Liver (tissue), 10 donors: ENCODE results near the gene RABGGTA. TPM values are rescaled to one million over a fixed set of nuclear protein-coding genes. Genes with fewer than 3 reads are reported as not detected.

ENCODE experiments used
- DNase-seq: peaks from one replicate; pipeline ENCODE4 v3.0.0-alpha.2; 2017; ENCODE audit warnings: low spot score
- H3K27ac ChIP-seq, 2 donors: one replicate each; pipeline ENCODE4 v1.7.0; 2013; ENCODE audit warnings: inconsistent platforms in 2 of 2, low read length in 2 of 2, control low read depth in 1 of 2, low read depth in 1 of 2, mild to moderate bottlenecking in 1 of 2
- H3K27me3 ChIP-seq, 4 donors: one replicate each; pipeline versions ENCODE4 v1.6.1 to v1.7.0; 2013; ENCODE audit warnings: low read length in 3 of 4, inconsistent platforms in 1 of 4, mild to moderate bottlenecking in 1 of 4, moderate library complexity in 1 of 4; ENCODE audit not compliant: control insufficient read depth in 4 of 4, insufficient read depth in 4 of 4
- H3K36me3 ChIP-seq, 4 donors: one replicate each; pipeline versions ENCODE4 v1.6.1 to v1.7.0; 2013; ENCODE audit warnings: low read length in 3 of 4, mild to moderate bottlenecking in 3 of 4, low read depth in 1 of 4, moderate library complexity in 1 of 4; ENCODE audit not compliant: control insufficient read depth in 4 of 4, insufficient read depth in 3 of 4
- H3K4me1 ChIP-seq, 4 donors: one replicate each; pipeline versions ENCODE4 v1.6.1 to v1.7.0; 2013; ENCODE audit warnings: low read length in 3 of 4, mild to moderate bottlenecking in 3 of 4, moderate library complexity in 1 of 4; ENCODE audit not compliant: control insufficient read depth in 4 of 4, insufficient read depth in 4 of 4
- H3K4me3 ChIP-seq, 3 donors: one replicate each; pipeline versions ENCODE4 v1.6.1 to v1.7.0; 2013; ENCODE audit warnings: low read length in 3 of 3, control low read depth in 1 of 3, low read depth in 1 of 3, mild to moderate bottlenecking in 1 of 3
- H3K9ac ChIP-seq, 2 donors: one replicate each; pipeline ENCODE4 v1.7.0; 2013; ENCODE audit warnings: low read length in 2 of 2, mild to moderate bottlenecking in 2 of 2, moderate library complexity in 2 of 2, control low read depth in 1 of 2, low read depth in 1 of 2
- H3K9me3 ChIP-seq, 4 donors: one replicate each; pipeline versions ENCODE4 v1.6.1 to v1.7.0; 2013; ENCODE audit warnings: low read length in 3 of 4; ENCODE audit not compliant: control insufficient read depth in 4 of 4
- EGR1 ChIP-seq, 2 donors: IDR thresholded peaks; 2 replicates each; pipeline ENCODE4 v1.6.1; 2016 to 2018; ENCODE audit warnings: antibody characterized with exemption in 2 of 2, low read depth in 2 of 2
- FOXA1 ChIP-seq: IDR thresholded peaks from 2 replicates; pipeline ENCODE4 v1.6.1; 2016; ENCODE audit warnings: antibody characterized with exemption
- GABPA ChIP-seq, 2 donors: IDR thresholded peaks in 1 of 2; conservative IDR thresholded peaks in 1 of 2; 2 replicates each; pipeline ENCODE4 v1.6.1; 2016; ENCODE audit warnings: antibody characterized with exemption in 2 of 2, mild to moderate bottlenecking in 1 of 2, moderate library complexity in 1 of 2
- NR2F2 ChIP-seq: IDR thresholded peaks from 2 replicates; pipeline ENCODE4 v1.6.1; 2016; ENCODE audit warnings: antibody characterized with exemption
- WGBS: extraction: QIAGEN DNeasy Blood & Tissue Kit; methylation state at CpG from one replicate; pipeline ENCODE4 v1.1.7; 2013; 5-methylcytosine and 5-hydroxymethylcytosine counted together
- polyA plus RNA-seq, 2 donors: library from polyadenylated mRNA; stranded (reverse) in 1 of 2; unstranded in 1 of 2; fragments of 200-250 nt in 1 of 2; fragments of >200 nt in 1 of 2; fragmentation: Nextera tagmentation in 1 of 2; extraction: Ambion mirVana in 1 of 2; gene quantifications; one replicate each; pipeline versions ENCODE4 v1.2.1 to v1.2.3, GENCODE V29; 2013 to 2015
- small RNA-seq: library from RNA; depleted of rRNA; stranded (forward); fragments of <200 nt; gene quantifications from one replicate; pipeline ENCODE3, GENCODE V24; 2014
- total RNA-seq, 2 donors: library from RNA; depleted of rRNA; stranded (reverse); fragments of >200 nt; gene quantifications; one replicate each; pipeline ENCODE4 v1.2.3, GENCODE V29; 2014
- donor health status: healthy.
- donor health status: healthy.
- donor health status: healthy.
- donor health status: healthy.
- donor health status: healthy.

Gene RABGGTA
- total and polyA plus RNA-seq, 4 donors = 7.5 to 19.7 (median 13.2) TPM

DNA sequence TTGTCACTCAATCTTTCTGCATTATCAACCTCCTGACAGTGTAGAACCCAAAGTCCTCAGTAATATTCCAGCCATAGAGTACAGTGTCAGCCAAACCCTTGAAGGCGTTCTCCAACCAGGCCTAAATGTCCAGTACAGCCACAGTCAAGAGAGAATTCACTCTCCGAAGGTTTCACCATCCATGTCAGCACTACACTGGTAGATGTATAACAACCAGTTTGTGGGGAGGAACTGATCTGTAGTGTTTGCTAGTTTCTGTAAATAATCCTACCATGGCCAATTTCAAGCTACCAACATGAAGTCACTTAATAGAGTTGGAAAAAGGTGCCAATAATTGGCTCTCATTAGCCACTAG lies 55.1 kb downstream of the RABGGTA start:
- H3K36me3 ChIP-seq = peaks cover 0 to 7% (median under 1%) of the 10 kb centered on the region in 4 donors
- no peak overlapping the region for H3K4me3 ChIP-seq
- peaks cover 0 to 23% (median 8%) of the 10 kb centered on the region in 4 donors for H3K4me1 ChIP-seq
- H3K9ac ChIP-seq = no peak overlapping the region
- H3K27me3 ChIP-seq = no peaks in the 10 kb centered on the region
- no peak overlapping the region for H3K27ac ChIP-seq
- WGBS = 92% methylated on average over 2 of the region's 2 CpGs
- TF ChIP-seq FOXA1 (no peak), EGR1 (IDR thresholded peaks at IDR 0.05; ENCODE audit: low read depth in 2 of 2) (no peak), GABPA (IDR thresholded peaks at IDR 0.05 in 1 of 2, conservative IDR thresholded peaks at IDR 0.05 in 1 of 2) (no peak), NR2F2 (no peak)
- no peak for DNase-seq
- no peaks in the 10 kb centered on the region for H3K9me3 ChIP-seq

Small RNA genes within 50 kb of the gene (small RNA-seq; reads per million reads assigned to genes)
- not detected for gene MDP1

Other genes starting within 250 kb of the RABGGTA start
Only the 30 nearest of the 34 such genes appear.
- gene DCAF11, start 156.8 kb downstream of the RABGGTA start, total RNA-seq = 100 to 1,000 TPM; 215 to 312 TPM
- gene DCAF11, start 156.8 kb downstream of the RABGGTA start, polyA plus RNA-seq = 100 to 1,000 TPM in 1 of 2 donors, 10 to 100 TPM in 1; 30.1 to 119 TPM
- 1 to 10 TPM; 2.7 to 3.2 TPM for gene NRL, start 156.6 kb downstream of the RABGGTA start, total RNA-seq
- 1 to 10 TPM; 1.5 to 2.9 TPM for gene NRL, start 156.6 kb downstream of the RABGGTA start, polyA plus RNA-seq
- gene FITM1, start 140.9 kb downstream of the RABGGTA start, total RNA-seq = 1 to 10 TPM; 1.7 to 6.4 TPM
- 10 to 100 TPM; 11.9 to 16.1 TPM for gene FITM1, start 140.9 kb downstream of the RABGGTA start, polyA plus RNA-seq
- gene PSME1, start 135.4 kb downstream of the RABGGTA start, total RNA-seq = 10 to 100 TPM; 63.3 to 71.9 TPM
- gene PSME1, start 135.4 kb downstream of the RABGGTA start, polyA plus RNA-seq = 100 to 1,000 TPM; 131 to 237 TPM
- 10 to 100 TPM in 1 of 2 donors, 1 to 10 TPM in 1; 8.6 to 10.5 TPM for gene EMC9, start 130.0 kb downstream of the RABGGTA start, total RNA-seq
- gene EMC9, start 130.0 kb downstream of the RABGGTA start, polyA plus RNA-seq = 10 to 100 TPM; 16.2 to 17.8 TPM
- 10 to 100 TPM; 56.9 to 62.3 TPM for gene PSME2, start 125.0 kb downstream of the RABGGTA start, total RNA-seq
- gene PSME2, start 125.0 kb downstream of the RABGGTA start, polyA plus RNA-seq = 100 to 1,000 TPM; 123 to 247 TPM
- gene RNF31, start 124.1 kb downstream of the RABGGTA start, total RNA-seq = 10 to 100 TPM; 16.3 to 36.0 TPM
- gene RNF31, start 124.1 kb downstream of the RABGGTA start, polyA plus RNA-seq = 10 to 100 TPM; 20.3 to 21.6 TPM
- gene IRF9, start 110.3 kb downstream of the RABGGTA start, total RNA-seq = 10 to 100 TPM; 44.2 to 57.8 TPM
- gene IRF9, start 110.3 kb downstream of the RABGGTA start, polyA plus RNA-seq = 10 to 100 TPM; 37.9 to 60.9 TPM
- gene REC8, start 99.5 kb downstream of the RABGGTA start, total RNA-seq = 1 to 10 TPM; 3.8 to 4.7 TPM
- gene REC8, start 99.5 kb downstream of the RABGGTA start, polyA plus RNA-seq = 1 to 10 TPM; 2.3 to 3.8 TPM
- gene IPO4, start 82.8 kb downstream of the RABGGTA start, total RNA-seq = 10 to 100 TPM; 16.3 to 29.8 TPM
- gene IPO4, start 82.8 kb downstream of the RABGGTA start, polyA plus RNA-seq = 10 to 100 TPM; 13.6 to 32.9 TPM
- 10 to 100 TPM; 27.5 to 76.2 TPM for gene TM9SF1, start 76.2 kb downstream of the RABGGTA start, total RNA-seq
- gene TM9SF1, start 76.2 kb downstream of the RABGGTA start, polyA plus RNA-seq = 10 to 100 TPM; 30.0 to 46.9 TPM
- gene TSSK4, start 65.9 kb downstream of the RABGGTA start, total RNA-seq = under 1 TPM in 1 of 2 donors, not detected in 1; 0.33 TPM
- gene TSSK4, start 65.9 kb downstream of the RABGGTA start, polyA plus RNA-seq = under 1 TPM in 1 of 2 donors, not detected in 1; 0.25 TPM
- 10 to 100 TPM; 14.6 to 19.6 TPM for gene CHMP4A, start 58.1 kb downstream of the RABGGTA start, total RNA-seq
- 10 to 100 TPM; 36.3 to 38.7 TPM for gene CHMP4A, start 58.1 kb downstream of the RABGGTA start, polyA plus RNA-seq
- gene MDP1, start 55.5 kb downstream of the RABGGTA start, total RNA-seq = 1 to 10 TPM; 3.2 to 6.6 TPM
- 10 to 100 TPM in 1 of 2 donors, 1 to 10 TPM in 1; 7.4 to 13.4 TPM for gene MDP1, start 55.5 kb downstream of the RABGGTA start, polyA plus RNA-seq
- gene NEDD8, start 39.2 kb downstream of the RABGGTA start, total RNA-seq = 10 to 100 TPM; 32.3 to 49.3 TPM
- 100 to 1,000 TPM; 107 to 136 TPM for gene NEDD8, start 39.2 kb downstream of the RABGGTA start, polyA plus RNA-seq
- gene GMPR2, start 38.7 kb downstream of the RABGGTA start, total RNA-seq = 10 to 100 TPM; 28.6 to 29.8 TPM
- 10 to 100 TPM; 34.9 to 42.7 TPM for gene GMPR2, start 38.7 kb downstream of the RABGGTA start, polyA plus RNA-seq
- gene TINF2, start 29.0 kb downstream of the RABGGTA start, total RNA-seq = 10 to 100 TPM; 23.5 to 25.1 TPM
- gene TINF2, start 29.0 kb downstream of the RABGGTA start, polyA plus RNA-seq = 10 to 100 TPM; 14.4 to 24.3 TPM
- gene TGM1, start 8.4 kb downstream of the RABGGTA start, total RNA-seq = 1 to 10 TPM; 1.1 to 1.5 TPM
- gene TGM1, start 8.4 kb downstream of the RABGGTA start, polyA plus RNA-seq = under 1 TPM; 0.28 to 0.39 TPM
- 10 to 100 TPM; 30.3 to 84.9 TPM for gene DHRS1, start 28.2 kb upstream of the RABGGTA start, total RNA-seq
- 10 to 100 TPM; 40.3 to 60.1 TPM for gene DHRS1, start 28.2 kb upstream of the RABGGTA start, polyA plus RNA-seq
- gene NOP9, start 28.3 kb upstream of the RABGGTA start, total RNA-seq = 10 to 100 TPM; 12.3 to 18.2 TPM
- gene NOP9, start 28.3 kb upstream of the RABGGTA start, polyA plus RNA-seq = 1 to 10 TPM; 3.8 to 7.1 TPM
- gene CIDEB, start 36.4 kb upstream of the RABGGTA start, total RNA-seq = 100 to 1,000 TPM in 1 of 2 donors, 10 to 100 TPM in 1; 32.1 to 142 TPM
- gene CIDEB, start 36.4 kb upstream of the RABGGTA start, polyA plus RNA-seq = 100 to 1,000 TPM; 176 to 312 TPM
- gene LTB4R2, start 38.5 kb upstream of the RABGGTA start, total RNA-seq = 10 to 100 TPM in 1 of 2 donors, 1 to 10 TPM in 1; 2.5 to 11.3 TPM
- 1 to 10 TPM in 1 of 2 donors, under 1 TPM in 1; 0.28 to 1.2 TPM for gene LTB4R2, start 38.5 kb upstream of the RABGGTA start, polyA plus RNA-seq
- gene LTB4R, start 39.9 kb upstream of the RABGGTA start, total RNA-seq = 1 to 10 TPM; 2.1 to 5.0 TPM
- 1 to 10 TPM in 1 of 2 donors, under 1 TPM in 1; 0.86 to 2.9 TPM for gene LTB4R, start 39.9 kb upstream of the RABGGTA start, polyA plus RNA-seq
- 1 to 10 TPM; 2.2 to 7.2 TPM for gene ADCY4, start 63.5 kb upstream of the RABGGTA start, total RNA-seq
- 1 to 10 TPM; 2.2 to 5.8 TPM for gene ADCY4, start 63.5 kb upstream of the RABGGTA start, polyA plus RNA-seq
- gene RIPK3, start 68.4 kb upstream of the RABGGTA start, total RNA-seq = 1 to 10 TPM; 2.7 to 2.9 TPM
- gene RIPK3, start 68.4 kb upstream of the RABGGTA start, polyA plus RNA-seq = 1 to 10 TPM; 1.0 to 1.2 TPM
- gene NFATC4, start 96.6 kb upstream of the RABGGTA start, total RNA-seq = 1 to 10 TPM; 1.4 to 3.6 TPM
- 1 to 10 TPM; 1.0 to 2.2 TPM for gene NFATC4, start 96.6 kb upstream of the RABGGTA start, polyA plus RNA-seq
- 10 to 100 TPM in 1 of 2 donors, 1 to 10 TPM in 1; 2.5 to 11.0 TPM for gene NYNRIN, start 127.4 kb upstream of the RABGGTA start, total RNA-seq
- gene NYNRIN, start 127.4 kb upstream of the RABGGTA start, polyA plus RNA-seq = under 1 TPM; 0.89 to 0.99 TPM
- gene CBLN3, start 158.1 kb upstream of the RABGGTA start, total RNA-seq = under 1 TPM; 0.59 to 0.79 TPM
- gene CBLN3, start 158.1 kb upstream of the RABGGTA start, polyA plus RNA-seq = under 1 TPM; 0.07 to 0.33 TPM
- gene KHNYN, start 158.4 kb upstream of the RABGGTA start, total RNA-seq = 10 to 100 TPM; 38.2 to 40.3 TPM
- 10 to 100 TPM in 1 of 2 donors, 1 to 10 TPM in 1; 3.0 to 11.1 TPM for gene KHNYN, start 158.4 kb upstream of the RABGGTA start, polyA plus RNA-seq
- gene SDR39U1, start 171.2 kb upstream of the RABGGTA start, total RNA-seq = 10 to 100 TPM; 10.8 to 17.0 TPM
- 10 to 100 TPM; 34.9 to 50.4 TPM for gene SDR39U1, start 171.2 kb upstream of the RABGGTA start, polyA plus RNA-seq